Neural progenitor cell (in vitro differentiated cells): ENCODE data around the gene GIMAP1.

Experiments used
- EZH2 ChIP-seq: fragments of 200-600 bp; sonication (generic); IDR thresholded peaks from 2 replicates; pipeline ENCODE4 v1.6.1; 2017; ENCODE audit warnings: antibody characterized with exemption, mild to moderate bottlenecking, moderate library complexity
- EZH2phosphoT487 ChIP-seq: fragments of 200-600 bp; sonication (generic); IDR thresholded peaks from 2 replicates; pipeline ENCODE4 v1.6.1; 2017; ENCODE audit warnings: antibody characterized with exemption
- TF ChIP-seq, protein P1 (sequence below): fragments of 200-600 bp; sonication (generic); IDR thresholded peaks from 2 replicates; pipeline ENCODE4 v1.5.1; 2017; ENCODE audit warnings: antibody characterized with exemption, mild to moderate bottlenecking

DNA sequence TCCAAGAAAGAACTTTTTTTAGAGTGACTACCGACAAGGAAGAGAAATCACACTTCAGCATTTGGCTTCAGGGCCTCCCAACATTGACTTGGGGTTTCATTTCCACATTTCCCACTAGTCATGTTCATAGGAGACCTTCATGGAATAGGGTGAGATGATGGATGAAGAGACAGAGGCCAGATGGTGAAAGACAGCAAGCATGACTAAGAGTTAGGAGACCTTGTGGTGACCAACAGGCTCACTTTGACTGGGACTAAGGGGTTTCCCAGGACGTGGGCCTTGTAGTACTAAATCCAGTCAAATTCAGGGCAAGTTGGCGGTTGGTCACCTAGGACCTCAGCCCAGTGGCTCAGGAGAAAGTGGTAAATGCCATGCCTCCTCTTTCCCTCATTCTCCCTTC lies 17.8 kb downstream of the GIMAP1 start:
- TF ChIP-seq, protein P1, sequence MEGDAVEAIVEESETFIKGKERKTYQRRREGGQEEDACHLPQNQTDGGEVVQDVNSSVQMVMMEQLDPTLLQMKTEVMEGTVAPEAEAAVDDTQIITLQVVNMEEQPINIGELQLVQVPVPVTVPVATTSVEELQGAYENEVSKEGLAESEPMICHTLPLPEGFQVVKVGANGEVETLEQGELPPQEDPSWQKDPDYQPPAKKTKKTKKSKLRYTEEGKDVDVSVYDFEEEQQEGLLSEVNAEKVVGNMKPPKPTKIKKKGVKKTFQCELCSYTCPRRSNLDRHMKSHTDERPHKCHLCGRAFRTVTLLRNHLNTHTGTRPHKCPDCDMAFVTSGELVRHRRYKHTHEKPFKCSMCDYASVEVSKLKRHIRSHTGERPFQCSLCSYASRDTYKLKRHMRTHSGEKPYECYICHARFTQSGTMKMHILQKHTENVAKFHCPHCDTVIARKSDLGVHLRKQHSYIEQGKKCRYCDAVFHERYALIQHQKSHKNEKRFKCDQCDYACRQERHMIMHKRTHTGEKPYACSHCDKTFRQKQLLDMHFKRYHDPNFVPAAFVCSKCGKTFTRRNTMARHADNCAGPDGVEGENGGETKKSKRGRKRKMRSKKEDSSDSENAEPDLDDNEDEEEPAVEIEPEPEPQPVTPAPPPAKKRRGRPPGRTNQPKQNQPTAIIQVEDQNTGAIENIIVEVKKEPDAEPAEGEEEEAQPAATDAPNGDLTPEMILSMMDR = no peak
- TF ChIP-seq EZH2 (no peak), EZH2phosphoT487 (no peak)
